HEK293 (cell line): Measurements from ENCODE around the gene SNTB2.

Experiments
- ZNF221 ChIP-seq: fragments of 450-650 bp; formaldehyde crosslinking; IDR thresholded peaks from 2 replicates; pipeline ENCODE4 v1.5.1; 2017; ENCODE audit warnings: missing biosample characterization, missing genetic modification characterization, borderline replicate concordance
- ZNF623 ChIP-seq: fragments of 450-650 bp; formaldehyde crosslinking; IDR thresholded peaks from 2 replicates; pipeline ENCODE4 v1.5.1; 2016; ENCODE audit warnings: missing biosample characterization, missing genetic modification characterization
- TF ChIP-seq, protein P1 (sequence below): fragments of 450-650 bp; formaldehyde crosslinking; IDR thresholded peaks from 2 replicates; pipeline ENCODE4 v1.5.1; 2016; ENCODE audit warnings: missing biosample characterization, missing genetic modification characterization

DNA sequence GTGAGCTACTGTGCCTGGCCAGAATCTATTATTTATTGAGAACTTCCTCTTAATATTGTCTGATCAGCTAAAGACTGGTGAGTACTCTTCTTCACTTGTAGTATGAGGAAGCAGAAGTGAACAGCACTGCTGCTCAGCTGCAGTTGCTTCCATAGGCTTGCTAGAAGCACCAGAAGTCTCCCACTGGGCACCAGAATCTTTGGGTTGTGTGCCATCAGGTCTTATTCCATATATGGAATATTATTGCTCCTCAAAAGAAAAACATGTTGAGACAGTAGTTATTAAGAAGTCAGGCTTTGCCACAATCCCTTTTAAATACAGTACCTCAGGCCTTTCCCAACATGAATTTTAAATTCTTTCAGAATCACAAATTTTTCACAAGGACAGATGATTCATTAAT lies 17.2 kb downstream of the SNTB2 start:
- TF ChIP-seq ZNF623 (no peak), ZNF221 (no peak)
- TF ChIP-seq, protein P1, sequence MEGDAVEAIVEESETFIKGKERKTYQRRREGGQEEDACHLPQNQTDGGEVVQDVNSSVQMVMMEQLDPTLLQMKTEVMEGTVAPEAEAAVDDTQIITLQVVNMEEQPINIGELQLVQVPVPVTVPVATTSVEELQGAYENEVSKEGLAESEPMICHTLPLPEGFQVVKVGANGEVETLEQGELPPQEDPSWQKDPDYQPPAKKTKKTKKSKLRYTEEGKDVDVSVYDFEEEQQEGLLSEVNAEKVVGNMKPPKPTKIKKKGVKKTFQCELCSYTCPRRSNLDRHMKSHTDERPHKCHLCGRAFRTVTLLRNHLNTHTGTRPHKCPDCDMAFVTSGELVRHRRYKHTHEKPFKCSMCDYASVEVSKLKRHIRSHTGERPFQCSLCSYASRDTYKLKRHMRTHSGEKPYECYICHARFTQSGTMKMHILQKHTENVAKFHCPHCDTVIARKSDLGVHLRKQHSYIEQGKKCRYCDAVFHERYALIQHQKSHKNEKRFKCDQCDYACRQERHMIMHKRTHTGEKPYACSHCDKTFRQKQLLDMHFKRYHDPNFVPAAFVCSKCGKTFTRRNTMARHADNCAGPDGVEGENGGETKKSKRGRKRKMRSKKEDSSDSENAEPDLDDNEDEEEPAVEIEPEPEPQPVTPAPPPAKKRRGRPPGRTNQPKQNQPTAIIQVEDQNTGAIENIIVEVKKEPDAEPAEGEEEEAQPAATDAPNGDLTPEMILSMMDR (tag by site-specific recombination): no peak
